SK-N-SH (cell line): ENCODE data around the gene CRLF1. TPM values are rescaled to one million over a fixed set of nuclear protein-coding genes. Genes with fewer than 3 reads are reported as not detected.

ENCODE experiments used
- CTCF ChIA-PET: fragments of 300-600, 350-600 bp; formaldehyde crosslinking; extraction: SDS; loops from one replicate; lab custom pipeline; 2021; lab: Yijun Ruan, JAX
- POLR2A ChIA-PET: fragments of 350-600 bp; sonication (Branson Sonifier 250); formaldehyde crosslinking; extraction: SDS; loops from one replicate; lab custom pipeline; 2020; ENCODE audit warnings: antibody characterized with exemption, inconsistent platforms; lab: Yijun Ruan, JAX
- DNase-seq: peaks from one replicate; pipeline ENCODE4 v3.0.0; 2012
- H2AFZ ChIP-seq: fragments of 200-600 bp; sonication (generic); 2 replicates; pipeline ENCODE4 v1.8.1; 2016; ENCODE audit warnings: antibody characterized with exemption, mild to moderate bottlenecking, low read depth
- H3F3A ChIP-seq: fragments of 200-600 bp; sonication (generic); replicated peaks from 2 replicates; pipeline ENCODE3; 2016; ENCODE audit warnings: antibody characterized with exemption, mild to moderate bottlenecking; ENCODE audit not compliant: insufficient read depth
- H3K27ac ChIP-seq, 2 experiments: fragments of 200-500 bp in 1 of 2; fragments of 200-600 bp in 1 of 2; sonication (Bioruptor generic) in 1 of 2; sonication (generic), shearing (Covaris generic) in 1 of 2; 2 replicates each; pipeline versions ENCODE4 v1.5.1 to v1.6.1; 2014 to 2016; ENCODE audit warnings: low read depth in 2 of 2, inconsistent platforms in 1 of 2, low read length in 1 of 2, mild to moderate bottlenecking in 1 of 2, mixed read lengths in 1 of 2
- H3K27me3 ChIP-seq: fragments of 200-600 bp; sonication (generic), shearing (Covaris generic); 2 replicates; pipeline ENCODE4 v1.6.1; 2016; ENCODE audit warnings: mixed run types; ENCODE audit not compliant: insufficient read depth
- H3K36me3 ChIP-seq, 2 experiments: fragments of 200-500 bp in 1 of 2; fragments of 200-600 bp in 1 of 2; sonication (Bioruptor generic) in 1 of 2; sonication (generic) in 1 of 2; replicated peaks in 1 of 2; 2 replicates each; pipeline versions ENCODE3 to v1.5.1; 2014 to 2016; ENCODE audit warnings: low read length in 1 of 2, mild to moderate bottlenecking in 1 of 2; ENCODE audit not compliant: insufficient read depth in 2 of 2, control insufficient read depth in 1 of 2
- H3K4me1 ChIP-seq, 2 experiments: fragments of 200-500 bp in 1 of 2; fragments of 200-600 bp in 1 of 2; sonication (Bioruptor generic) in 1 of 2; sonication (generic), shearing (Covaris generic) in 1 of 2; 2 replicates each; pipeline versions ENCODE4 v1.5.1 to v1.6.1; 2014 to 2016; ENCODE audit warnings: low read depth in 1 of 2, low read length in 1 of 2, mixed run types in 1 of 2; ENCODE audit not compliant: insufficient read depth in 2 of 2, control insufficient read depth in 1 of 2
- H3K4me2 ChIP-seq: fragments of 200-600 bp; sonication (generic), shearing (Covaris generic); 2 replicates; pipeline ENCODE4 v1.6.1; 2017; ENCODE audit warnings: mixed run types
- H3K4me3 ChIP-seq, 2 experiments: fragments of 200-500 bp in 1 of 2; fragments of 200-600 bp in 1 of 2; sonication (Bioruptor generic) in 1 of 2; sonication (generic), shearing (Covaris generic) in 1 of 2; 2 replicates each; pipeline versions ENCODE4 v1.5.1 to v1.8.1; 2014 to 2016; ENCODE audit warnings: low read depth in 2 of 2, inconsistent platforms in 1 of 2, low read length in 1 of 2, mild to moderate bottlenecking in 1 of 2, mixed read lengths in 1 of 2, moderate library complexity in 1 of 2
- H3K79me2 ChIP-seq: fragments of 200-600 bp; sonication (generic); 2 replicates; pipeline ENCODE4 v1.8.1; 2017; ENCODE audit warnings: mild to moderate bottlenecking; ENCODE audit not compliant: insufficient read depth
- H3K9ac ChIP-seq: fragments of 200-600 bp; sonication (generic); 2 replicates; pipeline ENCODE4 v1.6.1; 2017; ENCODE audit warnings: mixed run types
- H3K9me2 ChIP-seq: fragments of 200-600 bp; sonication (generic); 2 replicates; pipeline ENCODE4 v1.6.1; 2017; ENCODE audit warnings: mixed run types
- H3K9me3 ChIP-seq: fragments of 200-600 bp; sonication (generic); 2 replicates; pipeline ENCODE4 v1.6.1; 2017; ENCODE audit warnings: mixed run types, mild to moderate bottlenecking, moderate library complexity
- H4K20me1 ChIP-seq: fragments of 200-600 bp; sonication (generic); 2 replicates; pipeline ENCODE4 v1.6.1; 2017; ENCODE audit warnings: mild to moderate bottlenecking, mixed run types; ENCODE audit not compliant: insufficient read depth
- ELF1 ChIP-seq: IDR thresholded peaks from 2 replicates; pipeline ENCODE4 v1.4.0; 2012
- EZH2phosphoT487 ChIP-seq: fragments of 200-600 bp; sonication (generic); IDR thresholded peaks from 2 replicates; pipeline ENCODE4 v1.6.1; 2017; ENCODE audit warnings: low read depth, mixed run types, mild to moderate bottlenecking, antibody characterized with exemption, moderate library complexity, borderline replicate concordance
- FOXM1 ChIP-seq: IDR thresholded peaks from 2 replicates; pipeline ENCODE4 v1.4.0; 2012; ENCODE audit warnings: low read depth, mild to moderate bottlenecking
- GABPA ChIP-seq: IDR thresholded peaks from 2 replicates; pipeline ENCODE4 v1.4.0; 2012; ENCODE audit warnings: low read depth, mild to moderate bottlenecking
- JUND ChIP-seq: IDR thresholded peaks from 2 replicates; pipeline ENCODE4 v1.4.0; 2012
- MXI1 ChIP-seq: IDR thresholded peaks from 2 replicates; pipeline ENCODE4 v1.6.1; 2012; ENCODE audit warnings: mild to moderate bottlenecking, low read depth, low read length, improper control_type of control experiment
- POLR2AphosphoS5 ChIP-seq: IDR thresholded peaks from 2 replicates; pipeline ENCODE4 v1.6.1; 2012; ENCODE audit warnings: low read depth, low read length
- RCOR1 ChIP-seq: fragments of 150-350 bp; IDR thresholded peaks from 2 replicates; pipeline ENCODE4 v1.6.1; 2017; ENCODE audit warnings: antibody characterized with exemption, low read length
- SIN3A ChIP-seq: IDR thresholded peaks from 2 replicates; pipeline ENCODE4 v1.6.1; 2012; ENCODE audit warnings: low read depth, mild to moderate bottlenecking, low read length, moderate library complexity, borderline replicate concordance
- TAF1 ChIP-seq: IDR thresholded peaks from 2 replicates; pipeline ENCODE4 v1.6.1; 2012; ENCODE audit warnings: low read depth, mild to moderate bottlenecking, low read length, moderate library complexity, borderline replicate concordance
- YY1 ChIP-seq: IDR thresholded peaks from 2 replicates; pipeline ENCODE4 v1.4.0; 2012; ENCODE audit warnings: low read depth, mild to moderate bottlenecking
- WGBS: methylation state at CpG from one replicate; pipeline ENCODE4 v1.1.6; 2017; ENCODE audit warnings: low lambda C conversion rate; 5-methylcytosine and 5-hydroxymethylcytosine counted together
- polyA plus RNA-seq, 3 experiments: library from polyadenylated mRNA; depleted of rRNA; stranded (reverse); fragments of >200 nt; gene quantifications; 2 replicates each; pipeline ENCODE4 v1.2.3, GENCODE V29; 2012
- TF ChIP-seq, protein P1 (sequence below): IDR thresholded peaks from 2 replicates; pipeline ENCODE4; 2012
- TF ChIP-seq, protein P2 (sequence below): IDR thresholded peaks from 2 replicates; pipeline ENCODE4 v1.4.0; 2012; ENCODE audit warnings: low read depth, borderline replicate concordance
- TF ChIP-seq, protein P3 (sequence below): fragments of 200-600 bp; sonication (generic); IDR thresholded peaks from 2 replicates; pipeline ENCODE4 v1.6.1; 2017; ENCODE audit warnings: antibody characterized with exemption, mild to moderate bottlenecking, moderate library complexity
- TF ChIP-seq, protein P4 (sequence below): fragments of 150-350 bp; IDR thresholded peaks from 2 replicates; pipeline ENCODE4 v1.6.1; 2017; ENCODE audit warnings: antibody characterized with exemption, low read length, low read depth, borderline replicate concordance
- TF ChIP-seq, protein P5 (sequence below): IDR thresholded peaks from 2 replicates; pipeline ENCODE4 v1.4.0; 2012; ENCODE audit warnings: low read depth

Gene CRLF1
- polyA plus RNA-seq, 1 of the 3 experiments (the other 2 are of a cell fraction), result 0.71 TPM

DNA sequence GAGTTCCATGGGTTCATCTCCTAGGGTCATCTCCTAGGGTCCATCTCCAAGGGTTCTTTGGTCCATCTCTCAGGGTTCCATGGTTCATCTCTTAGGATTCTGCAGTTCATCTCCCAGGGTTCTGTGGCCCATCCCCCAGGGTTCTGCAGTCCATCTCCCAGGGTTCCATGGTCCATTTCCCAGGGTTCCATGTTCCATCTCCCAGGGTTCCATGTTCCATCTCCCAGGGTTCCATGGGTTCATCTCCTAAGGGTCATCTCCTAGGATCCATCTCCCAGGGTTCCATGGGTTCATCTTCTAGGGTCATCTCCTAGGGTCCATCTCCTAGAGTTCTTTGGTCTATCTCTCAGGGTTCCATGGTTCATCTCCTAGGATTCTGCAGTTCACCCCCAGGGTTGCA is 11.0 kb upstream of the CRLF1 start:
- TF ChIP-seq RCOR1 (no peak), YY1 (no peak), POLR2AphosphoS5 (no peak), MXI1 (no peak), EZH2phosphoT487 (no peak), JUND (no peak), ELF1 (no peak), GABPA (no peak), FOXM1 (no peak)
- TF ChIP-seq, protein P1, sequence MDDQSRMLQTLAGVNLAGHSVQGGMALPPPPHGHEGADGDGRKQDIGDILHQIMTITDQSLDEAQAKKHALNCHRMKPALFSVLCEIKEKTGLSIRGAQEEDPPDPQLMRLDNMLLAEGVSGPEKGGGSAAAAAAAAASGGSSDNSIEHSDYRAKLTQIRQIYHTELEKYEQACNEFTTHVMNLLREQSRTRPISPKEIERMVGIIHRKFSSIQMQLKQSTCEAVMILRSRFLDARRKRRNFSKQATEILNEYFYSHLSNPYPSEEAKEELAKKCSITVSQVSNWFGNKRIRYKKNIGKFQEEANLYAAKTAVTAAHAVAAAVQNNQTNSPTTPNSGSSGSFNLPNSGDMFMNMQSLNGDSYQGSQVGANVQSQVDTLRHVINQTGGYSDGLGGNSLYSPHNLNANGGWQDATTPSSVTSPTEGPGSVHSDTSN, result no peak
- TF ChIP-seq, protein P2, sequence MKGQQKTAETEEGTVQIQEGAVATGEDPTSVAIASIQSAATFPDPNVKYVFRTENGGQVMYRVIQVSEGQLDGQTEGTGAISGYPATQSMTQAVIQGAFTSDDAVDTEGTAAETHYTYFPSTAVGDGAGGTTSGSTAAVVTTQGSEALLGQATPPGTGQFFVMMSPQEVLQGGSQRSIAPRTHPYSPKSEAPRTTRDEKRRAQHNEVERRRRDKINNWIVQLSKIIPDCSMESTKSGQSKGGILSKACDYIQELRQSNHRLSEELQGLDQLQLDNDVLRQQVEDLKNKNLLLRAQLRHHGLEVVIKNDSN, result no peak
- TF ChIP-seq, protein P3, sequence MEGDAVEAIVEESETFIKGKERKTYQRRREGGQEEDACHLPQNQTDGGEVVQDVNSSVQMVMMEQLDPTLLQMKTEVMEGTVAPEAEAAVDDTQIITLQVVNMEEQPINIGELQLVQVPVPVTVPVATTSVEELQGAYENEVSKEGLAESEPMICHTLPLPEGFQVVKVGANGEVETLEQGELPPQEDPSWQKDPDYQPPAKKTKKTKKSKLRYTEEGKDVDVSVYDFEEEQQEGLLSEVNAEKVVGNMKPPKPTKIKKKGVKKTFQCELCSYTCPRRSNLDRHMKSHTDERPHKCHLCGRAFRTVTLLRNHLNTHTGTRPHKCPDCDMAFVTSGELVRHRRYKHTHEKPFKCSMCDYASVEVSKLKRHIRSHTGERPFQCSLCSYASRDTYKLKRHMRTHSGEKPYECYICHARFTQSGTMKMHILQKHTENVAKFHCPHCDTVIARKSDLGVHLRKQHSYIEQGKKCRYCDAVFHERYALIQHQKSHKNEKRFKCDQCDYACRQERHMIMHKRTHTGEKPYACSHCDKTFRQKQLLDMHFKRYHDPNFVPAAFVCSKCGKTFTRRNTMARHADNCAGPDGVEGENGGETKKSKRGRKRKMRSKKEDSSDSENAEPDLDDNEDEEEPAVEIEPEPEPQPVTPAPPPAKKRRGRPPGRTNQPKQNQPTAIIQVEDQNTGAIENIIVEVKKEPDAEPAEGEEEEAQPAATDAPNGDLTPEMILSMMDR, result no peak
- TF ChIP-seq, protein P4, sequence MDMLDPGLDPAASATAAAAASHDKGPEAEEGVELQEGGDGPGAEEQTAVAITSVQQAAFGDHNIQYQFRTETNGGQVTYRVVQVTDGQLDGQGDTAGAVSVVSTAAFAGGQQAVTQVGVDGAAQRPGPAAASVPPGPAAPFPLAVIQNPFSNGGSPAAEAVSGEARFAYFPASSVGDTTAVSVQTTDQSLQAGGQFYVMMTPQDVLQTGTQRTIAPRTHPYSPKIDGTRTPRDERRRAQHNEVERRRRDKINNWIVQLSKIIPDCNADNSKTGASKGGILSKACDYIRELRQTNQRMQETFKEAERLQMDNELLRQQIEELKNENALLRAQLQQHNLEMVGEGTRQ, result no peak
- TF ChIP-seq, protein P5, sequence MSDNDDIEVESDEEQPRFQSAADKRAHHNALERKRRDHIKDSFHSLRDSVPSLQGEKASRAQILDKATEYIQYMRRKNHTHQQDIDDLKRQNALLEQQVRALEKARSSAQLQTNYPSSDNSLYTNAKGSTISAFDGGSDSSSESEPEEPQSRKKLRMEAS, result no peak
- H3K27ac ChIP-seq, result no peak overlapping the region
- no peaks in the 10 kb centered on the region for H4K20me1 ChIP-seq
- H3K9me3 ChIP-seq, result no peaks in the 10 kb centered on the region
- DNase-seq, result no peak
- no peak overlapping the region for H2AFZ ChIP-seq
- H3K36me3 ChIP-seq, result no peaks in the 10 kb centered on the region
- ChIA-PET POLR2A (no interaction called here), CTCF (no interaction called here)
- H3K4me3 ChIP-seq, result no peak overlapping the region
- H3F3A ChIP-seq, result peaks cover 5% of the 10 kb centered on the region
- no peaks in the 10 kb centered on the region for H3K79me2 ChIP-seq
- no peaks in the 10 kb centered on the region for H3K9me2 ChIP-seq
- peaks cover 0 to 4% of the 10 kb centered on the region in 2 experiments; a peak in 1 of 4 replicates for H3K4me1 ChIP-seq
- H3K27me3 ChIP-seq, result peaks cover under 1% of the 10 kb centered on the region; the same call in 1 of the 2 replicates
- no peak overlapping the region for H3K4me2 ChIP-seq
- no peak overlapping the region for H3K9ac ChIP-seq

DNA sequence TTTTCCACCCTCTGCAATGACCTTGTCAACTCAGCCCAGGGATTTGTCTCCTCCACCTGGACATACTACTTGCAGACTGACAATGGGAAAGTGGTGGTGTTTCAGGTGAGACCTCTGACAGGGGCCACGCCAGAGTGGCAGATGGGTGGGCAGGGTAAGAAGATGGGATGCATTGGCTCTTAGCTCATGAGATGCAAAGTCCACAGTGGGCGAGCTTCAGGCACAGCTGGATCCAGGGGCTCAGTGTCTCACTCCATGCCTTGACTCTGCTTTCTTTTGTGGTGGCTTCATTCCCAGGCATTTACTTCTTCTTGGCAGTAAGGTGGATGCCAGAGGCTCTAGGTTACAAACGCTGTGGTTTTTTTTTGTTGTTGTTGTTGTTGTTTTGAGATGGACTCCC is 9.4 kb upstream of the CRLF1 start:
- 77% methylated on average over 3 of the region's 3 CpGs for WGBS
- ChIA-PET POLR2A (no interaction called here), CTCF (no interaction called here)
- Histone ChIP-seq H3K4me3 (no peak overlapping the region), H3K9ac (no peak overlapping the region), H3K79me2 (no peaks in the 10 kb centered on the region), H3K9me2 (no peaks in the 10 kb centered on the region), H3K36me3 (no peaks in the 10 kb centered on the region), H3K9me3 (no peaks in the 10 kb centered on the region), H3K4me1 (peaks cover 12 to 17% of the 10 kb centered on the region in 2 experiments; a peak in 2 of 4 replicates), H4K20me1 (no peaks in the 10 kb centered on the region), H3K27ac (no peak overlapping the region), H2AFZ (no peak overlapping the region), H3K27me3 (peaks cover 14% of the 10 kb centered on the region), H3F3A (peaks cover 5% of the 10 kb centered on the region), H3K4me2 (no peak overlapping the region)
- no peak for TF ChIP-seq SIN3A
- no peak for TF ChIP-seq TAF1
- no peak for TF ChIP-seq MXI1
- DNase-seq, result no peak
